Uterus (tissue), 4 donors: ENCODE results near the gene COL4A2. TPM values are rescaled to one million over a fixed set of nuclear protein-coding genes. Genes with fewer than 3 reads are reported as not detected.

Experiments used
- DNase-seq, 2 donors: peaks; one replicate each; pipeline ENCODE4 v3.0.0-alpha.2; 2019 to 2020
- H3K27ac ChIP-seq, 2 donors: fragments of 200-600 bp; sonication (generic); 1 replicate in 1 of 2; 2 replicates in 1 of 2; pipeline ENCODE4 v1.5.1; 2016 to 2018
- H3K27me3 ChIP-seq, 2 donors: fragments of 200-600 bp; sonication (generic); one replicate each; pipeline ENCODE4 v1.5.1; 2018 to 2019; ENCODE audit warnings: control low read depth in 1 of 2
- H3K36me3 ChIP-seq, 2 donors: fragments of 200-600 bp; sonication (generic); one replicate each; pipeline ENCODE4 v1.5.1; 2019; ENCODE audit warnings: control low read depth in 1 of 2
- H3K4me1 ChIP-seq, 2 donors: fragments of 200-600 bp; sonication (generic); one replicate each; pipeline ENCODE4 v1.5.1; 2018 to 2019; ENCODE audit warnings: control low read depth in 1 of 2
- H3K4me3 ChIP-seq, 2 donors: fragments of 200-600 bp; sonication (generic); 1 replicate in 1 of 2; 2 replicates in 1 of 2; pipeline ENCODE4 v1.5.1; 2018 to 2019; ENCODE audit warnings: mild to moderate bottlenecking in 1 of 2
- H3K9me3 ChIP-seq, 2 donors: fragments of 200-600 bp; sonication (generic); one replicate each; pipeline ENCODE4 v1.5.1; 2019; ENCODE audit warnings: control low read depth in 1 of 2
- CTCF ChIP-seq, 4 experiments: fragments of 200-600 bp in 2 of 4; fragments of 450-650 bp in 2 of 4; sonication (generic) in 2 of 4; IDR thresholded peaks; one replicate each; pipeline ENCODE4 v1.5.1; 2016 to 2019; ENCODE audit warnings: antibody characterized with exemption in 4 of 4, mild to moderate bottlenecking in 2 of 4, moderate library complexity in 1 of 4
- POLR2A ChIP-seq, 2 donors: fragments of 450-650 bp; IDR thresholded peaks; one replicate each; pipeline ENCODE4 v1.6.1; 2016; ENCODE audit warnings: antibody characterized with exemption in 2 of 2, mild to moderate bottlenecking in 1 of 2, moderate library complexity in 1 of 2
- intact Hi-C: fragments of 100-400 bp; cut with DNase I; formaldehyde crosslinking; loops from one replicate; pipeline ENCODE4 v1.15.1; 2023; ENCODE audit warnings: low total_unique reads
- total RNA-seq, 4 donors: library from RNA; depleted of rRNA in 3 of 4; stranded (reverse); fragments of >200 nt in 3 of 4; gene quantifications; one replicate each; pipeline versions ENCODE4 v1.1.0 to v1.2.4, GENCODE V29; 2014 to 2023
- donor health status: DM: yes; HTN: yes; CAD: no.

COL4A2 gene
- total RNA-seq, 4 donors from 2014 or later = 157 to 606 (median 284) TPM

GRCh38 chr13:110498765-110499164 lies 191.7 kb downstream of the COL4A2 start:
- DNase-seq = no peak
- H3K9me3 ChIP-seq = no peaks in the 10 kb centered on the region
- H3K4me3 ChIP-seq = no peak overlapping the region
- intact Hi-C loops = no loop called here
- H3K27ac ChIP-seq = no peak overlapping the region
- no peaks in the 10 kb centered on the region for H3K27me3 ChIP-seq
- no peak for TF ChIP-seq CTCF (IDR thresholded peaks at IDR 0.05)
- no peak for TF ChIP-seq POLR2A (IDR thresholded peaks at IDR 0.05)
- H3K4me1 ChIP-seq = no peaks in the 10 kb centered on the region
- H3K36me3 ChIP-seq = no peaks in the 10 kb centered on the region

- no peak overlapping the region for H3K4me3 ChIP-seq
- H3K9me3 ChIP-seq = no peaks in the 10 kb centered on the region
- H3K36me3 ChIP-seq = no peaks in the 10 kb centered on the region
- no peaks in the 10 kb centered on the region for H3K27me3 ChIP-seq
- H3K4me1 ChIP-seq = no peaks in the 10 kb centered on the region
- DNase-seq = no peak
- no peak overlapping the region for H3K27ac ChIP-seq
- intact Hi-C loops = no loop called here
- TF ChIP-seq POLR2A (IDR thresholded peaks at IDR 0.05) (no peak), CTCF (IDR thresholded peaks at IDR 0.05) (no peak)
Measured at GRCh38 chr13:110499621-110500281, 192.7 kb downstream of the COL4A2 start.

GRCh38 chr13:110500341-110500740 lies 193.3 kb downstream of the COL4A2 start:
- Histone ChIP-seq H3K4me1 (no peaks in the 10 kb centered on the region), H3K9me3 (no peaks in the 10 kb centered on the region), H3K36me3 (no peaks in the 10 kb centered on the region), H3K27me3 (no peaks in the 10 kb centered on the region), H3K27ac (no peak overlapping the region), H3K4me3 (no peak overlapping the region)
- DNase-seq = no peak
- intact Hi-C loops = no loop called here
- TF ChIP-seq POLR2A (IDR thresholded peaks at IDR 0.05) = no peak
- no peak for TF ChIP-seq CTCF (IDR thresholded peaks at IDR 0.05)

GRCh38 chr13:110501188-110501587 lies 194.1 kb downstream of the COL4A2 start:
- Histone ChIP-seq H3K4me3 (no peak overlapping the region), H3K27ac (no peak overlapping the region), H3K4me1 (no peaks in the 10 kb centered on the region), H3K27me3 (no peaks in the 10 kb centered on the region), H3K36me3 (no peaks in the 10 kb centered on the region), H3K9me3 (no peaks in the 10 kb centered on the region)
- TF ChIP-seq CTCF (IDR thresholded peaks at IDR 0.05) (no peak), POLR2A (IDR thresholded peaks at IDR 0.05) (no peak)
- intact Hi-C loops = no loop called here
- DNase-seq = no peak

- Histone ChIP-seq H3K4me3 (no peak overlapping the region), H3K4me1 (peaks cover 0 to 6% of the 10 kb centered on the region in 2 donors), H3K27ac (no peak overlapping the region), H3K36me3 (no peaks in the 10 kb centered on the region), H3K27me3 (no peaks in the 10 kb centered on the region), H3K9me3 (no peaks in the 10 kb centered on the region)
- DNase-seq = no peak
- TF ChIP-seq CTCF (IDR thresholded peaks at IDR 0.05) = no peak
- no peak for TF ChIP-seq POLR2A (IDR thresholded peaks at IDR 0.05)
- intact Hi-C loops = no loop called here
Measured at GRCh38 chr13:110503037-110503901, 196.2 kb downstream of the COL4A2 start.
